Liver (tissue), 3 donors: ENCODE results near the gene FRS3.

Source experiments
- CTCF ChIP-seq: fragments of 150-350 bp; IDR thresholded peaks from 2 replicates; pipeline ENCODE4 v1.5.1; 2017; ENCODE audit warnings: improper control_type of control experiment, low read depth, low read length; ENCODE audit not compliant: missing input control
- GABPA ChIP-seq, 2 donors: IDR thresholded peaks in 1 of 2; conservative IDR thresholded peaks in 1 of 2; 2 replicates each; pipeline ENCODE4 v1.6.1; 2016; ENCODE audit warnings: antibody characterized with exemption in 2 of 2, mild to moderate bottlenecking in 1 of 2, moderate library complexity in 1 of 2
- JUND ChIP-seq, 2 donors: IDR thresholded peaks; 2 replicates each; pipeline ENCODE4 v1.6.1; 2016; ENCODE audit warnings: antibody characterized with exemption in 2 of 2
- TAF1 ChIP-seq: conservative IDR thresholded peaks from 2 replicates; pipeline ENCODE4 v1.6.1; 2016; ENCODE audit warnings: antibody characterized with exemption, mild to moderate bottlenecking
- ZBTB33 ChIP-seq: IDR thresholded peaks from 2 replicates; pipeline ENCODE4 v1.6.1; 2016; ENCODE audit warnings: antibody characterized with exemption
- donor health status: healthy.
- donor health status: healthy.

- no peak for TF ChIP-seq GABPA (IDR thresholded peaks at IDR 0.05 in 1 of 2, conservative IDR thresholded peaks at IDR 0.05 in 1 of 2)
- no peak for TF ChIP-seq CTCF
- no peak for TF ChIP-seq JUND (IDR thresholded peaks at IDR 0.05)
- TF ChIP-seq TAF1, result no peak
- TF ChIP-seq ZBTB33, result no peak
These were observed 46.9 kb downstream of the FRS3 start for GRCh38 chr6:41732591-41733359.
